ENCODE results near the gene ATP8B1.

ATP8B1 gene

DNA sequence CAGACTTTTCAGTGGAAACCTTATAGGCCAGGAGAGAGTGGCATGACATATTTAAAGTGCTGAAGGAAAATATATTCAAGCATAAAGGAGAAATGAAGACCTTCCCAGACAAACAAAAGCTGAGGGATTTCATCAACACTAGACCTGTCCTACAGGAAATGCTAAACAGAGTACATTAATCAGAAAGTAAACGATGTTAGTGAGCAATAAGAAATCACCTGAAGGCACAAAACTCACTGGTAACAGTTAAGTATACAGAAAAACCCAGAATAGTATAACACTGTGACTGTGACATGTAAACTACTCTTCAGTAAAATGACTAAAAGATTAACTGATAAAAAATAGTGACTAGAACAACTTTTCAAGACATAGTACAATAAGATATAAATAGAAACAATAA, 87.4 kb downstream of the ATP8B1 start:
- DNase-seq = no peak

DNA sequence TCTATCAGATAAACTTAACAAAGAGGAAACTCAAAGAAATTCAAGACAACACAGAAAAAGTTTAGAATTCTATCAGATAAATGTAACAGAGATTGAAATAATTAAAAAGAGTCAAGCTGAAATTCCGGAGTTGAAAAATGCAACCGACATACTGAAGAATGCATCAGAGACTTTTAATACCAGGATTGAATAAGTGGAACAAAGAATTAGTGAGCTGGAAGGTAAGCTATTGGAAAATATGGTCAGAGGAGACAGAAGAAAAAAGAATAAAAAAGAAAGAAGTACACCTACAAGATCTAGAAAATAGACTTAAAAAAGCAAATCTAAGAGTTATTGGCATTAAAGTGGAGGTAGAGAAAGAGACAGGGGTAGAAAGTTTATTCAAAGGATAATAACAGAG, 88.0 kb downstream of the ATP8B1 start:
- DNase-seq = no peak

DNA sequence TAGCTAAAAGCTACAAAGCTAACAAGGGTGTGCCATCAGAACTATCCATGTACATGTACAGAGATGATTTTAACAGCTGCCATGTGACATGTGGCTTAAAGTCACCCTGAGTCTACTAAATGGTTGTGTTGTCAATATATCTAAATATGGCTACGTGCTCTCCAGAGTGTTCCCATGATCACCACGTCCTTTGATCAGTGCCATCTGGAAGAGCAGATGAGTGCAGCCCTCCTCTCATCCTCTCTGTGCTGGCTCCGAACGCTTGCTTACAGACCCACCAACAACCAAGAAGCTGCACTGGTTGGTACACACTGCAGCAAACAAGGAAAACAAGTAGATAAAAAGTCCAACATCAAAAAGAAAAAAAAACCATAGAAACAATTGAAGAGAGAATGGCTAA, 92.9 kb downstream of the ATP8B1 start:
- DNase-seq = no peak

DNA sequence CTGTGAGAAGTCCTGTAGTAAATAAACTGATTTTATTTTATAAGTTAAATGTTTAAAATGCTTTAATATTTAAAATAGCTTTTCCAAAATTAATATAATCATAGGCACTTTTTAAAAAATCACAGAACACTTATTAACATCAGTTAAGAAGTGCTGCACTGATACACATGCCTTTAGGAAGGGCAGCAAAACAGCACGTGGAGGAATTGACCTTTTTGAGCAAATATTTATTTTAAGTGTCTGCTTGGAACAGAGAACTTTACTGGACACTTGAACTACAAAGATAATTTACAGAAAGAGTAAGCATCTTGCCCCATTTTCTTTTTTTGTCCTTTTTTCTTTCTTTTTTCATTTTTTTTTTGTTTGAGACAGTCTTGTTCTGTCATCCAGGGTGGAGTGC, 93.8 kb downstream of the ATP8B1 start:
- DNase-seq = no peak

DNA sequence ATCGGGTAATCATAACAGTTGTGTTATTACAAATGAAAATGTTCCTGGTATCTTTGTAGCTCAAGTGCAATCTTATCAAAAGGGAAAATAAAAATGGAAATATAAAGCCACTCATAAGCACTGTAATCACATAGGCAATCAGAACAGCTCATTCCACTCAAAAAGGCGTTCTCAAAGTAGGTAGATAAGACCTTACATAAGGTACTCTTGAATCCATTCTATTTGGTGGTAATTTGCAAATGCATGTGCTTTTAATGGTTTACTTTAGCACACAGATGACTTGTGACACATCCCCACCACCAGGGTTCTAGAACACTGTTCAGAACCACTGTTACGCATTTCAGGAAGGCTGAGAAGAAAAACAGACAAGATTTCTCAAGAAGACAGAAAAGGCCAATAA, 94.8 kb downstream of the ATP8B1 start:
- no peak for DNase-seq

DNA sequence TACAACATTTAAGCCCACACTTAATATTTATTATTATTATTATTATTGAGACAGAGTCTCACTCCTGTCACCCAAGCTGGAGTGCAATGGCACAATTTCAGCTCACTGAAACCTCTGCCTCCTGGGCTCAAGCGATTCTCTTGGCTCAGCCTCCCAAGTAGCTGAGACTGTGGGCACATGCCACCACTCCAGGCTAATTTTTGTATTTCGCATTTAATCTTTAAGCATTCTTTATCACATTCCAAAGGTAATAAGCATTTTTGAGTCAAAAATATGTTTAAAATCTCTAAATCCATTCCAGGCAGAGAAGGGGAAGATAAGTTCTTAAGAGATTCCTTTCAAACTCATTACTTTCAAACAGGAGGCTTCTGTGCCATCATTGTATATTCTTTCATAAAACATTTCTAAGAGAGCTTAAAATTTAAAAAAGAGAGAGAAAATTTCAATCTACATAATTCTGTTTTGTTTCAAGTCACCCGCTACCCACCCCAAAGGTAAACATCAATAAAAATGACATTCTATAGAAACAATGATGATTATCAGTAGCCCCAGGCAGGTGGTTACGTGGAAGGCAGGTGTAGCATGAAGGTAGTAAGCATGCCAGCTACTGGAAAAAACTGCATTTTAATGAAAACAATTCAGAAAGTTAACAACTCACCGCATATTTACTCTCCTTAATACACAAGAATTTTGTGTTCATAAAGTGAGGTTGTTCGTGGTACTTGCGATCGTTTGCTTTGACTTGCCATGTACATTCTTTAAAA, 97.1 kb downstream of the ATP8B1 start:
- DNase-seq = no peak

DNA sequence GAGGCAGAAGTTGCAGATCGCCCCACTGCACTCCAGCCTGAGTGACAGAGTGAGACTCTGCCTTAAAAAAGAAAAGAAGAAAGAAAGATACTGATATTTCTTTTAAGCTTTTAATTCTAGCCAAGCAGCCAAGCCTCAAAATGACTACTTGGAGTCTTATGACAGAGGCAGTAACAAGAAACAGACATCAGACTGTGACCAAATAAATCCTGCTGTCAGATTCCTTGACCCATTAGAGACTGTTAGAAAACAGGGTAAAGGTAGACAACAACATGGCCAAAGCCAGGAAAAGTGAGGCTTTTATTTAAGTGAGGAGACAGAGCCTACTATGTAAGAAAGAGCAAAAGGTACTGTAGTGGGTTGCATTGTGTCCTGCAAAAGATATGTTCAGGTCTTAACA, 98.1 kb downstream of the ATP8B1 start:
- no peak for DNase-seq

DNA sequence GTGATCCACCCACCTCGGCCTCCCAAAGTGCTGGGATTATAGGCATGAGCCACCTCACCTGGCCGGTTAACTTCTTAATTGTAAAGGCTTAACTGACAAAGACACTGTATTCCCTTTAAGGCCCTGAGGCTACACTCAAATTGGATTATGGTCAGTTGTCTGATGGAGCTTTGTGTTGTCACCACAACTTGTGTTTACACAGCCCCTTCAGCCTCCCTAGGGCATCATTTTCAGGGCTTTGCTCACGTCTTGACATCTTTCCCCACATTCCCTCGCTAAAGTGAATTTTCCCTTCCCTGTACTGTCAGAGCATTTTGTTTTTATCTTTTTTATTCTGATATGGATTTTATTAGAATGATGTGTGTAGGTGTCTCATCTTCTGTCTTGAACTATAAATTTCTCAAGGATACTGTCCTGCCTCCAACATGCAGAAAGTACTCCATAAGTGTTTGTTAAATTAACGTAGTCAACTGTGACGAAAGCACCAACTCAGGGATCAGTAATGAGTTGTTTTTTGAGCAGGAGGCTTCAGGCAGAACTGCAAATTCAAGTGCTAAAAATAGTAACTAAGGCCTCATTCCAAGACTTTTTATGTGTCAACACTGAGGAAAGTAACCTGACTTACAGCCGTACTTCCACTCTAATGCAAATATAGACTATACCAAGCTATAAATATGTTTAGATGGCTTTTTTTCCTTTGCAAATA, 104.4 kb downstream of the ATP8B1 start:
- DNase-seq = no peak

GRCh38 chr18:57697426-57697825, 105.7 kb downstream of the ATP8B1 start:
- DNase-seq = no peak

GRCh38 chr18:57696271-57696670, 106.8 kb downstream of the ATP8B1 start:
- no peak for DNase-seq

DNA sequence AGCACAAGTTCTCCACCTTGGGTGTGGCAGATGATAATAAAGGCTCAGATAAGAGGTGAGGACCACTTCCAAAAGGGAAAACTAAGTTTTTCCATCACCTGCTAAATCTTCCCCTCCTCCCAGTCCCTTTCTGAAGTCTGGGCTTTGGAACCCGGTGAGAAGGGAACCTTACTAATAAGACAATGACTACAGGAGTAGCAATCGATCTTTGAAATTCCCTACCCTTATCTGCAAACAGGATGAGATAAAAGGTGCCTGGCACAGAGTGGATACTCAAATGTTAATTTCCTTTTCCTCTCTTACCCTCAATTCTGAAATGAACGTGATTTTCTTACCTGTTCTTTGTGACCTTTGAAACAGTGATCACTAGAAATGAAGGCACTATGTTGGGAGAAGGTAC, 111.8 kb downstream of the ATP8B1 start:
- no peak for DNase-seq

DNA sequence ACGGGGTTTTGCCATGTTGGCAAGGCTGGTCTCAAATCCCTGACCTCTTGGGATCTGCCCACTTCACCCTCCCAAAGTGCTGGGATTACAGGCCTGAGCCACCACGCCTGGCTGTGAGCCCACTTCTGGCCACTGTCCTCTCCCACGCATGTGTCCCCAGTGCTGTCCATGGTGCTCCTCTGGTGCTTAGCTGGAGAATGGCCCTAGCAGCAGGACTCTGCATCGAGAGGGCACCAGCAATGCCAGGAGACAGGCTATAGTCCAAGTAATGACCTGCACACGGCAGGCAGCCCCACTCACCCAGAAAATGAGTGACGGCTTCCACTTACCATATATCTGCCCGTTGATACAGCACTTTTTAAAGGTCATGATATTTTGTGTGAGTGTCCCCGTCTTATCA, 115.1 kb downstream of the ATP8B1 start:
- no peak for DNase-seq

GRCh38 chr18:57683470-57683869, 119.6 kb downstream of the ATP8B1 start:
- no peak for DNase-seq

GRCh38 chr18:57677262-57678211, 125.6 kb downstream of the ATP8B1 start:
- no peak for DNase-seq

- DNase-seq = no peak
These were observed 128.2 kb downstream of the ATP8B1 start for GRCh38 chr18:57674891-57675290.

DNA sequence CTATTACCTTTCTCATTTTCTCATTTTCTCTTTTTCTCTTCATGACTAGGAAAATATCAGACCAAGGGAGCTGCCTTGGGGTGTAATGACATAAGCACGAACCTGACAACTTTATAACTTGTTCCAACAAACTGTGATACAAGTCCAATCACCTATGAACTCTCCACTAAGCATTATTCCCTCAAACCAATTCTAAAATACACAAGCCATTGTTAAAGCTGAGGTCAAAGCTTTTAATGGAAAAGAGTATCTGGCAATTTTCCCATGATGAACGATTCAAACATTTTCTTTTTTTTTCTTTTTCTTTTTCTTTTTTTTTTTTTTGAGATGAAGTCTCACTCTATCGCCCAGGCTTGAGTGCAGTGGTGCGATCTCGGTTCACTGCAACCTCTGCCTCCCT, 133.1 kb downstream of the ATP8B1 start:
- no peak for DNase-seq

GRCh38 chr18:57668021-57668420, 135.1 kb downstream of the ATP8B1 start:
- DNase-seq = no peak

DNA sequence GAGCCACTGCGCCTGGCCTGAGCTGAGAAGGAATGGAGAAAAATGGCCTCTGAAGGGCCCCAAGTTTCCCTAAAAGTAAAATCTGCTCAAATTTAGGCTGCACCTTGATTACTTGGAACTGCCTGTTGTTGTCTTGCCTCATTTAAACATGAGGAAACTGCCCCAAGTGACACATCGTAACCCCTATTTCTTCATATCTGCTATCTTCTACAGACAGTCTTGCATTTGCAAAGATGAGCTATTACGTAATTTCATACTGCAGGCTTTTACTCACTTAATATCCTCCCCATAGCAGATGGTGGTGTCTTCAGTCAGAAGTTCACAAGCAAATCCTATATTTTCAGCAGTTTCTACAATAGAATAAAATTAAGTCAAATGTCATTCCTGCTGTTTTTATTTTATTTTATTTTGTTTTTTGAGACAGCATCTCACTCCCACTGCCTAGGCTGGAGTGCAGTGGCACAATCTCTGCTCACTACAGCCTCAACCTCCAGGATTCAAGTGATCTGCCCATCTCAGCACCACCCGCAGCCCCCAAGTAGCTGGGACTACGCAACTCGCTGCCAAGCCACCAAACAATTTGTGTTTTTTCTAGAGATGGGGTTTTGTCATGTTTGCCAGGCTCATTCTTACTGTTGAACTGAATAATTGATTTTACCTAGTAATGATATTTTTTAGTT, 136.2 kb downstream of the ATP8B1 start:
- no peak for DNase-seq

GRCh38 chr18:57664568-57665165, 138.4 kb downstream of the ATP8B1 start:
- DNase-seq = no peak

GRCh38 chr18:57660961-57661360, 142.2 kb downstream of the ATP8B1 start:
- no peak for DNase-seq

DNA sequence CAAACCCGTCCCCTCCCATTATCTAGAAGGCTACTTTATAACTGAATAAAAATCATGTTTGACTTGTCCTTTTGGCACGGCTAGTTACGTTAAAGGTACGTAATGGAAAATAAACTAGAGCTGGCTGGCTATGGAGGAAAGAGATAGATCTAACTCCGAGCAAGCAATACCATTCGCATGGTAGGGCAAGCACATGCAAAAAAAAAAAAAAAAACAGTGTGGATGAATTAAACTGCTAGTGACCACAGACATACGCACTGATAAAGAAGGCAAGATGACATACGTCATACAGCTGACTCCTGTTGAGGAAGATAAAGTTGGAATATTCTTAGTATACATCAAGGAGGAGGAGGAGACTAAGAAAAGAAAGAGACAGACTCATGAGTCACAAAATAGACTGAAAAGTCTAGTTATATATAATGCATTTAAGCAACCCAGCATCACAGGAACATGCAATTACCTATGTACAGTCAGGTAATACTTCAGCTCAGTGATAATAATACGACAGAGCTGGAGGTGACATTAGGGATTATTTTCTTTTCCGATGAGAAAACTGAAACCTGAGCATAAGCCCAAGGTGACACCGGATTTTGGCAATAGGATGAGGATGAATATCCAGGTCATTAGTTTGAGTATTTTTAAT, 143.5 kb downstream of the ATP8B1 start:
- no peak for DNase-seq

- no peak for DNase-seq
These were observed 145.6 kb downstream of the ATP8B1 start for GRCh38 chr18:57657542-57657941.

All from DMS 273 treated with DMSO at 0.1 percent for 48 hours (cell line).